ENCODE measurements around the gene CABP4.
A peak's percentile ranks its signal among the peaks of the same experiment; 100 is the strongest.
"Not testable (repeated sequence)": the region's sequence is repeated elsewhere in the genome, so short reads cannot be mapped to it uniquely, and the experiment has no call there.

Gene CABP4

DNA sequence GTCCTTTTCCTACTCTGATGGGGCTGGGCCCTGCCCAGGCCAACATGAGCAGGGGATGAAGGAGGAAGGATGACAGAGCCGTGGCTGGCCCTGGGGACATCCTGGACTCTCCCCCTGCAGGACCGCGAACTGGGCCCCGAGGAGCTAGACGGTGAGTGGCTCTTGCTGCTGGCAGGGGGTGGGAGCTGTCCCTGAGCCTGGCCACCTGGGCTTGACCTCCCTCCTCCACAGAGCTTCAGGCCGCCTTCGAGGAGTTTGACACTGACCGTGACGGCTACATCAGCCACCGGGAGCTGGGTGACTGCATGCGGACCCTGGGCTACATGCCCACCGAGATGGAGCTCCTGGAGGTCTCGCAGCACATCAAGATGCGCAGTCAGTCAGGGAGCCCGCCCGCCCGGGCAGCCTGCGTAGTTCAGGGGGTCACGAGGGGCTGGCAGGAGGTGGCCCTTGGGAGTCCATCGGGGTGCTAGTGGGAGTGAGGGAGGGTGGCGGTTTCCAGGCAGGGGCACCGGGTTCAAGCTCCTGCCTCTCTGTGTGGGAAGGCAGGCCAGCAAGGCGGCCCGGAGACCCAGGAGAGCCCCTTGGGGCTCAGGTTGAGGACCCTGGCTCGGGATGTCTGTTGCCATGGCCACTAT lies 1.0 kb downstream of the CABP4 start:
- no peak for DNase-seq

DNA sequence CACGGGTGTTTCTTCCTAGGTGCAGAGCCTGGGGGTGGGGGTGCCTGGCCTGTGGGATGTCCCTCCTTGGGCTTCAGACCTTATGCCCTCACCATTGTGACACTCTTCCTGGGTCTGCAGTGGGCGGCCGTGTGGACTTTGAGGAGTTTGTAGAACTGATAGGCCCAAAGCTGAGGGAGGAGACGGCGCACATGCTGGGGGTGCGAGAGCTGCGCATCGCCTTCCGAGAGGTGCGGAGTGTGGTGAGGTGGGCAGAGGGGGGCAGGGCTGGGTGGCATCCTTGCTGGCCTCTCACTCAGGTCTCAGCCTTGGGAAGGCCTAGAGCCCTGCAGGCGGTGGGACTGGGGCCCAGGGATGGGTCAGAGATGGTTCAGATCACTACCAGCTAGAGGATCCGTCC lies 2.3 kb downstream of the CABP4 start:
- DNase-seq, result no peak

- no peak for DNase-seq
Measured at GRCh38 chr11:67458266-67458665, 3.1 kb downstream of the CABP4 start.

GRCh38 chr11:67463186-67463585 lies 8.0 kb downstream of the CABP4 start:
- DNase-seq, result no peak

- DNase-seq, result no peak
Measured at GRCh38 chr11:67463680-67464410, 8.7 kb downstream of the CABP4 start.

GRCh38 chr11:67464411-67465188 lies 9.4 kb downstream of the CABP4 start:
- DNase-seq, result peak; percentile 88

- DNase-seq, result no peak
Measured at GRCh38 chr11:67465189-67465510, 10.0 kb downstream of the CABP4 start.

DNA sequence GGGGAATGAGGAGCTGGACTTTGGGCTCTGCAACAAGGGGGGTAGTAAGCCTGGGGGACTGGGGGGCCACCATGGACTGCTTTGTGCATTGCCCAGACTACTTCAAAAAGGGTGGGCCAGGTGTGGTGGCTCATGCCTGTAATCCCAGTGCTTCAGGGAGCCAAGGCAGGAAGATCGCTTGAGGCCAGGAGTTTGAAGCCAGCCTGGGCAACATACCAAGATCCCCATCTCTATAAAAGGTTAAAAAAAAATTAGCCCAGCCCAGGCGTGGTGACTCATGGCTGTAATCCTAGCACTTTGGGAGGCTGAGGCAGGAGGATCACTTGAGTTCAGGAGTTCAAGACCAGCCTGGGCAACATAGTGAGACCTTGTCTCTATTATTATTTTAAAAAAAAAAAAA lies 10.4 kb downstream of the CABP4 start:
- DNase-seq, result not testable (repeated sequence)

- no peak for DNase-seq
Measured at GRCh38 chr11:67466367-67466766, 11.2 kb downstream of the CABP4 start.

DNA sequence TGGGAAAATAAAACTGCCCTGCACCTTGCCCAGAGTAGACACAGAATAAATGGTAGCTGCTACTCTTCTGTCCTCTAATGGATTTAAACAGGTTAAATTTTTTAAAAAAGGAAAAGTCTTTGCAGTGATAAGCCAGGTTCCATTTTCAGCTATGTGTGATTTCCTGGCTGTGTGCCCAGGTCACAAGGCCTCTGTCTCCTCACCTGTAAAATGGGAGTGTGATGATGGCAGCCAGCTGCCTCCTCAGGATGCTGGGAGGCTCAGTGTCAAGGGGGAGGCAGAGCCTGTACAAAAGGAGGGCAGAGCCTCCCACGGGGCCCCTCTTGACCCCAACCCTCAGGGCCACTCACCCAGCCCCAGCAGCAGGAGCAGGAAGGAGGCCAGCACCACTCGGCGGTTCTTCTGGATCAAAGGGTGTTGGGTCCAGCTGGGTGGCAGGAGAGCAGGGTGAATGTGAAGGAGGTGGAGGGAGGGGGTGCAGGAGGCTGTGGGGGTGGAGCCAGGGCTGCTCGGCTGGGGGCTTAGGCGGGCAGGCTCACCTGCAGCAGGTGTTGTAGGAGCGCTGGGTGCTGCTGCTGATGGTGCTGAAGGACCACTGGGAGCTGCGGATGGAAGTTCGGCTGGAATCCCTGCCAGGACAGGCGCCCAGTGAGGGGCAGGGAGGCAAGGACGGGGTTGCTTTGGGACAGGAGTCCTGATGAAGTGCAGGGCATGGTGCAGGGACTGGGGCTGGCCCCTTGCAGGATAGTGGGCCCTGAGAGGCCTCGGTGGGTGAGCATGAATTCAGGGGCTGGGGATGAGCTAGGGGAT lies 12.0 kb downstream of the CABP4 start:
- no peak for DNase-seq

DNA sequence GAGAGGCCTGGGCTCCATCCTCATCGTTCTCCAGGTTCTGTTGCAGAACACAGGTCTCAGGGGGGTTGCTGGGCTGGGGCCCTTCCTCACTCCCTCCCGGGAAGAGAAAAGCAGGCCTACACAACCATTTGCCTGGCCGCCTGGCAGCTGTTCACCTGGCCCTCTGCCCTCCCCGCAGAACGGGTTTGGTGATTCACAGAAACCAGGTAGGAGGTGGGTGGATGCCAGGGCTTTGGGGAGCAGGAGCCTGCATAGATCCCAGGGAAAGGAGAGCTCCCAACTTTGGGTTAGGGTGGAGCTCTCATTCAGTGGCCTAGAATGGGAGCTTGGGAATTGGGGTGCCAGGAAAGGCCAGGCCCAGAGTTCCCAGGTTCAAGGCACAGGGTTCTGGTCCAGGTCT lies 12.9 kb downstream of the CABP4 start:
- DNase-seq, result no peak

DNA sequence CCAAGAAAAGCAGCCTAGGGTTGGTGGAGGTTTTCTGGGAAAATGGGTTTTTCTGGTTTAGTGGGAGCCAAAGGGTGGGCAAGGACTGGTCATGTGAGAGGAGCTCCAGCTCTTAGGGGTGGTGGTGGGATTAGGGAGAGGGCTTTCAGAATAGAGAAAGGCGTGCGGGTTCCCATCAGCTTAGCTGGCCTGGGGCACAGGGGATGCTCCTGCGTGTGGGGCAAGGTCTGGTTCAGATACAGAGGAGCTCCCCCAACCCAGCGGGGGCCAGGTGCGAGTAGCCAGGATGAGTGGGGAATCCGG lies 13.3 kb downstream of the CABP4 start:
- no peak for DNase-seq

DNA sequence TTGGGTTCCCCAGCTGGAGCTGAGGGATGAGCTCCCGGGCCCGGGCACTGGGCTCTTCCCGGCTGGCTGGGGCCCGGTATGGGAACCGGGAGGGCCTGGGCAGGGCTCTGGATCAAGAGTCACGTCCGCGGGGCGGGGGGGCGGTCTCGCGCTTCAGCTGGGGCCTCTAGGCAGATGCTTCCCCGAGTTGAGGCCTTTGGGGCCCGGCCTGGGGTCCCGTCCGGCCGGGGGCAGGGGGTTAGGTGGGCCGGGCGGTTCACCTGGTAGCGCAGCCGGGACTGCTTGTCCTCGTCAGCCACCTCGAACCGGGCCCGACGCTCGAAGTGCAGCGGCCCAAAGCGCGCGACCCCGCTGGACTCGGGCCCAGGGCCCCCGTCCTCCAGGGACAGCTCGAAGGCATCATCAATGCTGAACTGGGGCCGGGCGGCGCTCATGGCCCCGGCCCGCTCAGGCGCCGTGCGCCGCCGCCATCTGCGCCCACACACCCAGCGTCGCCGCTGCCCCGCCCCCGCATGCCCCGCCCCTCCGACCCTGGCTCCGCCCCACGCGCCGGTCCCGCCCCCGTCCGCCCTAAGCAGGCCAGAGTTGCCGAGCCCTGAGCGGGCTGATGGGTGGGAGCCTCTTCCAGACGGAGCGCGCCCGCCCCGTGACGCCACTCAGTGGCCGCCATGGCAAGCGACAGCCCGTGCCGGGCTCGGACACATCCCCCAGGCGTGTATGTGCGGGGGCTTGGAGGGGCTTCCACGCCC lies 13.8 kb downstream of the CABP4 start, which contains the start of gene TMEM134:
Gene TMEM134 (minus strand): TSS at position 493 of the 749 bp plus-strand sequence. CDS start 59 bp downstream, at position 434.
- DNase-seq, result peak; percentile 90

GRCh38 chr11:67469508-67469811 lies 14.3 kb downstream of the CABP4 start:
- DNase-seq, result no peak

GRCh38 chr11:67470337-67471002 lies 15.3 kb downstream of the CABP4 start:
- DNase-seq, result no peak

- DNase-seq, result no peak
Measured at GRCh38 chr11:67472882-67473281, 17.7 kb downstream of the CABP4 start.

DNA sequence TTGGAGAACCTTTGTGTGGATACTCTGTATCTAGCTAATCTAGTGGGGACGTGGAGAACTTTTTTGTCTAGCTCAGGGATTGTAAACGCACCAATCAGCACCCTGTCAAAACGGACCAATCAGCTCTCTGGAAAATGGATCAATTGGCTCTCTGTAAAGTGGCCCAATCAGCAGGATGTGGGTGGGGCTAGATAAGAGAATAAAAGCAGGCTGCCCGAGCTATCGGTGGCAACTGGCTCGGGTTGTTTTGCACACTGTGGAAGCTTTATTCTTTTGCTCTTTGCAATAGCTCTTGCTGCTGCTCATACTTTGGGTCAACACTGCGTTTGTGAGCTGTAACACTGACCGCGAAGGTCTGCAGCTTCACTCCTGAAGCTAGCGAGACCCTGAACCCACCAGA lies 21.5 kb downstream of the CABP4 start:
- DNase-seq, result not testable (repeated sequence)

- not testable (repeated sequence) for DNase-seq
Measured at GRCh38 chr11:67477344-67478050, 22.3 kb downstream of the CABP4 start.

DNA sequence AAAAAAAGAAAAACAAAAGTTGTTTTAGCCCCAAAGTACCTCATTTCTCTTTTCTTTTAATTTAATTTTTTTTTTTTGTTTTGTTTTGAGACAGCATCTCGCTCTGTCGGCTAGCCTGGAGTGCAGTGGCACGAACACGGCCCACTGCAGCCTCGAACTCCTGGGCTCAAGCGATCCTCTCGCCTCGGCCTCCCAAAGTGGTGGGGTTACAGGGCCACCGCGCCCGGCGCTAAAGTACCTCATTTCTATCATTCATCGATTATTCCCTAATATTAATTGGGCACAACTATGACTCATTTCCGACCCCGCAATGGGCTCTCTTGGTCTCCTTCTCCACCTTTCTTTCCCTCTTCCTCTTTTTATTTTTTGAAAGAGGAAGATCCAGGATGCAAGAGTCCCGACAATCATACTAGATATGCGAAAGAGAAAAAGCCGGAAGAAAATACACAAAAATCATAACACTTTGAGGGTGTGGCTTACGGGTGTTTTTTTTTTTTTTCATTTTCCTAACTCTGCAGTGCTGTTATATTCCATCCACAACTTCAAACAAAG lies 27.2 kb downstream of the CABP4 start:
- DNase-seq, result no peak

DNA sequence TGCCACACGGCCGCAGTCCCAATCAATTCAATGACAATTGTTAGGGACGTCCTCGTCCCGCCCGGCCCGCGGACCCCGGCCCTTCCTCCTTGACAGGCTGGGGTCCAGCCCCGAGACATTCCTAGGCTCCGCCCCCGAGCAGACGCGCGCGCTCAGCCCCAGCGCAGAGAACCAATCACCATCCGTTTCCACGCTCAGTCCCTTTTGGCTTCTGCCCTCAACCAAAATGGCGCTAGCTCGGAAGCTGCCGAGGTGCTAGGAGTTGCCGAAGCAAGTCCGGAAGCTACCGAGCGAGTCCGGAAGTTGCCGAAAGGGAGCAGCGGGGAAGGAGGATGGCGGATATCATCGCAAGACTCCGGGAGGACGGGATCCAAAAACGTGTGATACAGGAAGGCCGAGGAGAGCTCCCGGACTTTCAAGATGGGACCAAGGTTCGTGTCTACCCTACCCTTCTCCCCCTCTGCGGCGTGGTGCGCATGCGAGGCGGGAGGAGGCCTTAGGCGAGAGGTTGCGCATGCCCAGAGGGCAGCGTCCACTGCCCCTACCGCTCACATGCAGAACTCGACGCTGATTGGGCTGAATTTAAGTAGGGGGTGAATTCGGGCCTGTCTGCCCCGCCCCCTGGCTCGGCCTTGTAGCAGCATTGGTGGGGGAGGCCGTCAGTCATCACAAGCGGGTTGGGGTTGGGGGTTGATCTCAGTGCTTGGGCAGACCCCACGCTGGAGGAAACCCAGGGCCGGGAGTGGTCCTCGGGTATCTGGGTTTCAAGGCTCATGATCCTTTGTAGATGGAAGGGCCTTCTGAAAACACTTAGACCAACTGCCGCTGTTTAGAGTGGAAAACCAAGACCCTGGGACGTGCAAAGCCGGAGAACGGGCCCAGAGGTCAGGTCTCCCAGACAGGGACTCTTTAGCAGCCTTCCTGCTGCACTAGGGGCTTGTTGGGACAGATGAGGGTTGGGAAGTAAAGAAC lies 28.0 kb downstream of the CABP4 start, which contains the start of gene AIP:
Gene AIP (plus strand): TSS at position 200 of the 972 bp plus-strand sequence. CDS start 133 bp downstream, at position 333.
- DNase-seq, result peak; percentile 96

All from activated CD8-positive, alpha-beta memory T cell treated with anti-CD3 and anti-CD28 coated beads, Interleukin-2, amount 50 U/mL, for 4 hours (primary cell).